WTC11 (cell line): ENCODE measurements around the gene CAMK2D. TPM values are rescaled to one million over a fixed set of nuclear protein-coding genes. Genes with fewer than 3 reads are reported as not detected.

ENCODE experiments used
- ATAC-seq: fragments of 200-7000 bp; cut with Tn5 transposase; 2 replicates; pipeline ENCODE4 v1.10.0; 2021; ENCODE audit warnings: mild to moderate bottlenecking, moderate library complexity
- CTCF ChIA-PET: fragments of 300-600 bp; sonication (Branson Sonifier 250); formaldehyde crosslinking; loops from one replicate; lab custom pipeline; 2021; ENCODE audit warnings: antibody characterized with exemption; lab: Charles Lee
- POLR2A ChIA-PET: fragments of 350-600 bp; sonication (Branson Sonifier 250); formaldehyde crosslinking; loops from one replicate; lab custom pipeline; 2021; ENCODE audit warnings: antibody characterized with exemption; lab: Charles Lee
- DNase-seq: peaks from one replicate; pipeline ENCODE4 v3.0.0; 2021; ENCODE audit warnings: low spot score
- H3K27ac Mint-ChIP-seq: 2 replicates; pipeline ENCODE4 v1.8.0; 2021; ENCODE audit warnings: mixed read lengths
- H3K27me3 Mint-ChIP-seq: 2 replicates; pipeline ENCODE4 v1.8.0; 2021; ENCODE audit warnings: low read depth, mild to moderate bottlenecking, moderate library complexity, mixed read lengths
- H3K36me3 Mint-ChIP-seq: 2 replicates; pipeline ENCODE4 v1.8.0; 2021; ENCODE audit warnings: mixed read lengths
- H3K4me1 Mint-ChIP-seq: 2 replicates; pipeline ENCODE4 v1.8.0; 2022; ENCODE audit warnings: mixed read lengths
- H3K4me3 Mint-ChIP-seq: 2 replicates; pipeline ENCODE4 v1.8.0; 2021; ENCODE audit warnings: mild to moderate bottlenecking, moderate library complexity, mixed read lengths
- H3K9me3 Mint-ChIP-seq: 2 replicates; pipeline ENCODE4 v1.8.0; 2021; ENCODE audit warnings: mixed read lengths
- AR ChIP-seq: fragments of 250-450 bp; sonication (Bioruptor Pico); IDR thresholded peaks from 2 replicates; pipeline ENCODE4 v1.9.0; 2021; ENCODE audit warnings: mild to moderate bottlenecking
- ARID4B ChIP-seq: sonication (generic); formaldehyde crosslinking; IDR thresholded peaks from 2 replicates; pipeline ENCODE4 v1.8.0; 2023; ENCODE audit warnings: missing genetic modification reagents, mild to moderate bottlenecking, borderline replicate concordance
- ATF6 ChIP-seq: sonication (generic); formaldehyde crosslinking; IDR thresholded peaks from 2 replicates; pipeline ENCODE4 v1.8.1; 2023; ENCODE audit warnings: mild to moderate bottlenecking, missing genetic modification reagents
- E2F4 ChIP-seq: sonication (generic); formaldehyde crosslinking; IDR thresholded peaks from 2 replicates; pipeline ENCODE4 v1.8.1; 2022; ENCODE audit warnings: low read depth, mild to moderate bottlenecking, moderate library complexity, missing genetic modification reagents, borderline replicate concordance
- ELF4 ChIP-seq: sonication (generic); formaldehyde crosslinking; IDR thresholded peaks from 2 replicates; pipeline ENCODE4 v1.8.1; 2022; ENCODE audit warnings: low read depth, mild to moderate bottlenecking, moderate library complexity, missing genetic modification reagents
- EMX1 ChIP-seq: fragments of 250-450 bp; sonication (Bioruptor Pico); IDR thresholded peaks from 2 replicates; pipeline ENCODE4 v1.8.0; 2021; ENCODE audit warnings: mild to moderate bottlenecking
- ETV6 ChIP-seq: sonication (generic); formaldehyde crosslinking; IDR thresholded peaks from 2 replicates; pipeline ENCODE4 v1.8.1; 2022; ENCODE audit warnings: mild to moderate bottlenecking, missing genetic modification reagents
- GABPB1 ChIP-seq: sonication (generic); formaldehyde crosslinking; IDR thresholded peaks from 2 replicates; pipeline ENCODE4 v1.8.1; 2023; ENCODE audit warnings: mild to moderate bottlenecking, missing genetic modification reagents
- HMGA2 ChIP-seq: fragments of 250-450 bp; sonication (Bioruptor Pico); IDR thresholded peaks from 2 replicates; pipeline ENCODE4 v1.4.0; 2021; ENCODE audit warnings: mild to moderate bottlenecking, moderate library complexity
- MAX ChIP-seq: sonication (generic); formaldehyde crosslinking; IDR thresholded peaks from 2 replicates; pipeline ENCODE4 v1.8.0; 2022; ENCODE audit warnings: mild to moderate bottlenecking, missing genetic modification reagents
- OVOL2 ChIP-seq: fragments of 250-450 bp; sonication (Bioruptor Pico); IDR thresholded peaks from 2 replicates; pipeline ENCODE4 v1.9.0; 2021; ENCODE audit warnings: mild to moderate bottlenecking, borderline replicate concordance
- SMAD3 ChIP-seq: sonication (generic); formaldehyde crosslinking; IDR thresholded peaks from 2 replicates; pipeline ENCODE4 v1.8.0; 2022; ENCODE audit warnings: missing genetic modification reagents, mild to moderate bottlenecking, borderline replicate concordance
- SP1 ChIP-seq: sonication (generic); formaldehyde crosslinking; conservative IDR thresholded peaks from 2 replicates; pipeline ENCODE4 v1.8.1; 2022; ENCODE audit warnings: missing genetic modification reagents
- TEAD4 ChIP-seq: sonication (generic); formaldehyde crosslinking; IDR thresholded peaks from 2 replicates; pipeline ENCODE4 v1.8.0; 2022; ENCODE audit warnings: mild to moderate bottlenecking, missing genetic modification reagents
- ZNF263 ChIP-seq: sonication (generic); formaldehyde crosslinking; IDR thresholded peaks from 2 replicates; pipeline ENCODE4 v1.8.1; 2022; ENCODE audit warnings: low read depth, mild to moderate bottlenecking, moderate library complexity, missing genetic modification reagents
- ZNF423 ChIP-seq: fragments of 250-450 bp; sonication (Bioruptor Pico); IDR thresholded peaks from 2 replicates; pipeline ENCODE4 v2.1.2; 2022; ENCODE audit warnings: mild to moderate bottlenecking, moderate library complexity
- ZNF671 ChIP-seq: fragments of 250-450 bp; sonication (Bioruptor Pico); IDR thresholded peaks from 2 replicates; pipeline ENCODE4 v1.8.0; 2021; ENCODE audit warnings: mild to moderate bottlenecking
- ZSCAN18 ChIP-seq: fragments of 250-450 bp; sonication (Bioruptor Pico); IDR thresholded peaks from 2 replicates; pipeline ENCODE4 v2.1.2; 2022; ENCODE audit warnings: mild to moderate bottlenecking, moderate library complexity
- total RNA-seq: library from RNA; stranded (reverse); gene quantifications from 3 replicates; pipeline ENCODE4 v1.2.3, GENCODE V29; 2021

Gene CAMK2D
- total RNA-seq, 1 experiment from 2014 or later, result 16.5 TPM

- ChIA-PET POLR2A (no interaction called here), CTCF (interaction anchor here (2.2 kb wide), 1 partner anchor 8 kb away, joined by 6 read pairs; no protein-coding TSS in a partner anchor)
- Mint-ChIP-seq H3K27ac (no peak overlapping the region), H3K4me3 (no peak overlapping the region), H3K4me1 (no peaks in the 10 kb centered on the region), H3K27me3 (no peaks in the 10 kb centered on the region), H3K36me3 (no peaks in the 10 kb centered on the region), H3K9me3 (no peaks in the 10 kb centered on the region)
- TF ChIP-seq TEAD4, result no peak
- TF ChIP-seq ETV6 (CRISPR knock-in tag), result no peak
- no peak for TF ChIP-seq ZNF263 (CRISPR knock-in tag)
- no peak for TF ChIP-seq GABPB1 (CRISPR knock-in tag)
- no peak for TF ChIP-seq EMX1 (CRISPR knock-in tag)
- DNase-seq (no peak), ATAC-seq (no peak)
Measured at GRCh38 chr4:113692809-113693411, 68.6 kb downstream of the CAMK2D start.

- Mint-ChIP-seq H3K4me1 (no peaks in the 10 kb centered on the region), H3K27ac (no peak overlapping the region), H3K9me3 (no peaks in the 10 kb centered on the region), H3K27me3 (no peaks in the 10 kb centered on the region), H3K4me3 (no peak overlapping the region), H3K36me3 (no peaks in the 10 kb centered on the region)
- no peak for DNase-seq
- no peak for ATAC-seq
- CTCF ChIA-PET, result no interaction called here
- POLR2A ChIA-PET, result no interaction called here
- TF ChIP-seq ARID4B (CRISPR knock-in tag), result no peak
- no peak for TF ChIP-seq HMGA2 (CRISPR knock-in tag)
- no peak for TF ChIP-seq MAX (CRISPR knock-in tag)
- no peak for TF ChIP-seq TEAD4
- TF ChIP-seq ELF4 (CRISPR knock-in tag), result no peak
- TF ChIP-seq E2F4 (CRISPR knock-in tag), result no peak
- no peak for TF ChIP-seq ZSCAN18 (CRISPR knock-in tag)
- no peak for TF ChIP-seq ATF6 (CRISPR knock-in tag)
- TF ChIP-seq ZNF671 (CRISPR knock-in tag), result no peak
- no peak for TF ChIP-seq AR (CRISPR knock-in tag)
- TF ChIP-seq ZNF423, result no peak
- TF ChIP-seq OVOL2 (CRISPR knock-in tag), result no peak
- TF ChIP-seq SMAD3 (CRISPR knock-in tag), result no peak
- no peak for TF ChIP-seq SP1 (CRISPR knock-in tag)
Measured at GRCh38 chr4:113691676-113692075, 69.9 kb downstream of the CAMK2D start.
